MCF 10A (cell line): ENCODE results near the gene BEND4. TPM values are rescaled to one million over a fixed set of nuclear protein-coding genes. Genes with fewer than 3 reads are reported as not detected.

Experiments used
- BruUV-seq: library from RNA; stranded (reverse); fragments of 400-500 nt; replicated peaks from 2 replicates; lab custom pipeline; 2021; lab: Mats Ljungman, UMichigan
- CTCF ChIA-PET: fragments of 300-600 bp; sonication (Branson Sonifier 250); formaldehyde crosslinking; extraction: SDS; loops from one replicate; lab custom pipeline; 2021; ENCODE audit warnings: antibody characterized with exemption, inconsistent platforms; lab: Yijun Ruan, JAX
- POLR2A ChIA-PET: fragments of 300-600, 350-650 bp; sonication (Branson Sonifier 250); formaldehyde crosslinking; extraction: SDS; loops from one replicate; lab custom pipeline; 2020; ENCODE audit warnings: antibody characterized with exemption, inconsistent platforms; lab: Yijun Ruan, JAX
- DNase-seq: peaks from one replicate; pipeline ENCODE4 v3.0.0-alpha.2; 2018; ENCODE audit not compliant: unreplicated experiment
- H3K27ac Mint-ChIP-seq: one replicate; pipeline ENCODE4 v1.8.0; 2022; ENCODE audit warnings: mild to moderate bottlenecking, low read depth, mixed read lengths; ENCODE audit not compliant: unreplicated experiment
- H3K27me3 Mint-ChIP-seq: one replicate; pipeline ENCODE4 v1.8.0; 2022; ENCODE audit warnings: mixed read lengths; ENCODE audit not compliant: insufficient read depth, unreplicated experiment
- H3K36me3 Mint-ChIP-seq: one replicate; pipeline ENCODE4 v1.8.0; 2022; ENCODE audit warnings: mild to moderate bottlenecking, moderate library complexity, mixed read lengths; ENCODE audit not compliant: insufficient read depth, unreplicated experiment
- H3K4me1 Mint-ChIP-seq: one replicate; pipeline ENCODE4 v1.8.0; 2022; ENCODE audit warnings: mixed read lengths; ENCODE audit not compliant: insufficient read depth, unreplicated experiment
- H3K4me3 Mint-ChIP-seq: one replicate; pipeline ENCODE4 v1.8.0; 2022; ENCODE audit warnings: mild to moderate bottlenecking, moderate library complexity, mixed read lengths; ENCODE audit not compliant: unreplicated experiment
- H3K9me3 Mint-ChIP-seq: one replicate; pipeline ENCODE4 v1.8.0; 2022; ENCODE audit warnings: mixed read lengths; ENCODE audit not compliant: unreplicated experiment
- intact Hi-C: fragments of 100-400 bp; cut with micrococcal nuclease; formaldehyde crosslinking; loops from 2 replicates; pipeline ENCODE4 v1.14.1; 2022
- total RNA-seq: library from RNA; stranded (reverse); gene quantifications from 2 replicates; pipeline ENCODE4 v1.2.3, GENCODE V29; 2022
- TF ChIP-seq, protein P1 (sequence below): fragments of 200-600 bp; IDR thresholded peaks from one replicate; pipeline ENCODE4 v1.8.0; 2022; ENCODE audit warnings: antibody characterized with exemption, mild to moderate bottlenecking; ENCODE audit not compliant: unreplicated experiment

The BEND4 gene
- total RNA-seq, 1 experiment from 2014 or later: not detected

DNA sequence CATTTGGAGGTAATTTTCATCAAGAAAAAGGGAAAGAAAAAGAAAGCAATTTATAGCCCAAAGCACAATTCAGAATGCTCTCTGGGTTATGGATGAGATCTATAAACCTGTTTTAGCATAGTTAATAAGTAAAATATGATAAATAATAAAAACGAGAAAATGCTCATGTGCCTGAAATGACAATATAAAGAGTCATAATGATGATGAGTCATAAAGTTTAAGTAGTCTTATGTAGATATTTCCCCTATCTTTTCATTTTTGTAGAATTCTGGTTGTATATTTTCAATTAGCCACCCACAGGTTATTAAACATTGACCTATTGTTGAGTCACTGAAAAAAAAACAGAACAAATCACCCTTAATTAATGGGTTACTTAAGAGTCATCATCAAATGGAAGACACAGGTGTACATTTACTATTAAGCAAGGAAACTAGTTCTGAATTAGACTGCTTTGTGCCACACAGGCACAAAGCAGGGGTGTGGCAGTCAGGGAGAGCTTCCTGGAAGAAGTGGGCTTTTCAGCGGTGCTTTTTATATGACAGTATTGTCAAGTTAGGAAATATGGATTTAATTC is 29.3 kb downstream of the BEND4 start:
- ChIA-PET CTCF (interaction anchor here (0.6 to 0.7 kb wide), 2 partner anchors 10 to 23 kb away, joined by 3 read pairs; no protein-coding TSS in a partner anchor), POLR2A (no interaction called here)
- no TSS peak for BruUV-seq
- H3K27me3 Mint-ChIP-seq: peaks cover 15% of the 10 kb centered on the region
- TF ChIP-seq, protein P1, sequence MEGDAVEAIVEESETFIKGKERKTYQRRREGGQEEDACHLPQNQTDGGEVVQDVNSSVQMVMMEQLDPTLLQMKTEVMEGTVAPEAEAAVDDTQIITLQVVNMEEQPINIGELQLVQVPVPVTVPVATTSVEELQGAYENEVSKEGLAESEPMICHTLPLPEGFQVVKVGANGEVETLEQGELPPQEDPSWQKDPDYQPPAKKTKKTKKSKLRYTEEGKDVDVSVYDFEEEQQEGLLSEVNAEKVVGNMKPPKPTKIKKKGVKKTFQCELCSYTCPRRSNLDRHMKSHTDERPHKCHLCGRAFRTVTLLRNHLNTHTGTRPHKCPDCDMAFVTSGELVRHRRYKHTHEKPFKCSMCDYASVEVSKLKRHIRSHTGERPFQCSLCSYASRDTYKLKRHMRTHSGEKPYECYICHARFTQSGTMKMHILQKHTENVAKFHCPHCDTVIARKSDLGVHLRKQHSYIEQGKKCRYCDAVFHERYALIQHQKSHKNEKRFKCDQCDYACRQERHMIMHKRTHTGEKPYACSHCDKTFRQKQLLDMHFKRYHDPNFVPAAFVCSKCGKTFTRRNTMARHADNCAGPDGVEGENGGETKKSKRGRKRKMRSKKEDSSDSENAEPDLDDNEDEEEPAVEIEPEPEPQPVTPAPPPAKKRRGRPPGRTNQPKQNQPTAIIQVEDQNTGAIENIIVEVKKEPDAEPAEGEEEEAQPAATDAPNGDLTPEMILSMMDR: no peak
- intact Hi-C loops: no loop called here
- H3K27ac Mint-ChIP-seq: no peak overlapping the region
- H3K4me3 Mint-ChIP-seq: no peak overlapping the region
- no peak for DNase-seq
- peaks cover 7% of the 10 kb centered on the region for H3K9me3 Mint-ChIP-seq
- no peaks in the 10 kb centered on the region for H3K4me1 Mint-ChIP-seq
- no peaks in the 10 kb centered on the region for H3K36me3 Mint-ChIP-seq

DNA sequence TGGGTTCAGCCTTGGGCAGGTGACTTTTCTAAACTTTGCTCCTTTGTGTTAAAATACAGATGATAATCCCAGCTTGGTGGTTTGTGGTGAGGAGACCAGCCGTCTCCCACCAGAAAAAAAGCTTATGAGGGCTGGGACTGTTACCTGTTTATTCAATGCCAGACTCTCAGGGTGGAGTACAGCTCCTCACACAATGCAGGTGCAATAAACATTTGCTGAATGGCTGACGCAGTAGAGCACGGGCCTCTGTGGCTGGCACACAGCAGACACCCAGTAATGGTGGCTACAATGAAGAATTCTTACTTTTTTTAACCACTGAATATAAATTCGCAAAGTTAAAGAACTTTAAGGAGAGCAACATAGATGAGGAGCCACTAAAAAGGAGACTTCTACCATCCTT is 30.2 kb downstream of the BEND4 start:
- ChIA-PET CTCF (interaction anchor here (0.6 kb wide), 1 partner anchor 10 kb away, joined by 3 read pairs; no protein-coding TSS in a partner anchor), POLR2A (no interaction called here)
- Mint-ChIP-seq H3K27me3 (peaks cover 23% of the 10 kb centered on the region), H3K4me3 (no peak overlapping the region), H3K4me1 (no peaks in the 10 kb centered on the region), H3K27ac (no peak overlapping the region), H3K36me3 (no peaks in the 10 kb centered on the region), H3K9me3 (peaks cover 7% of the 10 kb centered on the region)
- intact Hi-C loops: no loop called here
- TF ChIP-seq, protein P1: no peak
- no TSS peak for BruUV-seq
- no peak for DNase-seq

DNA sequence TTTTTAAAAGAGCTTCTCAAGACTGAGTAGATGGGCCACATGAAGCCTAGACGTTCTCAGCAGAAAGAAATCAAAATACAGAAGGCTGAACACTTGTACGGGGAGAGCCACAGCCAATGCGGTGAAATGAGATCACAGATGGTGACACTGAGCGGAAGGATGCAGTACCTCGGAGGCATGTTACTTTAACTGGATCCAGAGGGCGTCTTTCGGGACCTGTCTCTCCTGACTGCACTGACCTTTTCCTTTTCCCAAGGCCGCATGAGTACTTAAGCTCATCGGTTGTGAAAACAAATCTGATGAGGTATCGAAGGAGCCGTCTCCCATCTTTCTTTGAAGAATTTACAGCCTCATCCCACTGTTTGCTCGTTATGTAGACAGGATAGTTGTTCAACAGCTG is 32.6 kb downstream of the BEND4 start:
- no peak overlapping the region for H3K4me3 Mint-ChIP-seq
- TF ChIP-seq, protein P1: no peak
- no TSS peak for BruUV-seq
- no peaks in the 10 kb centered on the region for H3K4me1 Mint-ChIP-seq
- no peak for DNase-seq
- intact Hi-C loops: no loop called here
- ChIA-PET POLR2A (no interaction called here), CTCF (no interaction called here)
- no peak overlapping the region for H3K27ac Mint-ChIP-seq
- peaks cover 7% of the 10 kb centered on the region for H3K9me3 Mint-ChIP-seq
- H3K36me3 Mint-ChIP-seq: no peaks in the 10 kb centered on the region
- peaks cover 26% of the 10 kb centered on the region for H3K27me3 Mint-ChIP-seq

DNA sequence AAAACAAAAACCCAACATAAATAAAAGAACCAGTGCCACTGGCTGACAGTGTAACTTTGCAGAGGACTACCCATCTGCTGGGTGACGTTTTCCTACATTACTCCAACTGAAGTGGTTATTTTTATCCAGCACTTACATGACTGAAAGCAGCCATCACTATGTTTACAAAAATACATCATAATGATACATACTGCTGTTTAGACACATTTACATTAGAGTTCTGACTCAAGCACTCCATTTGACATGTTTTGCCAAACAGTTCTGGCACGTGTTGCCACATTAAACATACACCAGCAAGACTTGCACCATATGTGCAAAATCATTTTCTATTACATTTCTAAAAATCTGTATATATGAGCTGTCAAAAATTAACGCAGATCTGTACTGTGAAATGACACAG is 39.6 kb downstream of the BEND4 start:
- Mint-ChIP-seq H3K4me1 (no peaks in the 10 kb centered on the region), H3K36me3 (no peaks in the 10 kb centered on the region), H3K4me3 (no peak overlapping the region), H3K9me3 (no peaks in the 10 kb centered on the region), H3K27me3 (peaks cover 26% of the 10 kb centered on the region), H3K27ac (no peak overlapping the region)
- intact Hi-C loops: no loop called here
- BruUV-seq: no TSS peak
- TF ChIP-seq, protein P1: no peak
- ChIA-PET CTCF (interaction anchor here (0.6 to 0.7 kb wide), 2 partner anchors 11 to 426 kb away, joined by 3 read pairs; no protein-coding TSS in a partner anchor), POLR2A (interaction anchor here (0.6 kb wide), 1 partner anchor 176 kb away, joined by 3 read pairs; no protein-coding TSS in a partner anchor)
- no peak for DNase-seq
